PC-9 (cell line): Measurements from ENCODE around the gene ALG14. TPM values are rescaled to one million over a fixed set of nuclear protein-coding genes. Genes with fewer than 3 reads are reported as not detected.

Experiments
- BruUV-seq: library from RNA; stranded (reverse); fragments of 400-500 nt; replicated peaks from 2 replicates; lab custom pipeline; 2021; lab: Mats Ljungman, UMichigan
- CTCF ChIA-PET: fragments of 300-600 bp; sonication (Branson Sonifier 250); formaldehyde crosslinking; loops from one replicate; lab custom pipeline; 2022; ENCODE audit warnings: antibody characterized with exemption; lab: Charles Lee
- POLR2A ChIA-PET: fragments of 300-600 bp; sonication (Branson Sonifier 250); formaldehyde crosslinking; loops from one replicate; lab custom pipeline; 2022; ENCODE audit warnings: antibody characterized with exemption; ENCODE audit not compliant: unreplicated experiment; lab: Charles Lee
- DNase-seq, 2 experiments: peaks; one replicate each; pipeline versions ENCODE4 v3.0.0 to v3.0.0-alpha.2; 2015 to 2022; ENCODE audit warnings: mixed read lengths in 1 of 2
- H2AFZ ChIP-seq: fragments of 200-600 bp; sonication (generic); 2 replicates; pipeline ENCODE4 v1.8.1; 2017; ENCODE audit warnings: antibody characterized with exemption
- H3F3A ChIP-seq: fragments of 200-600 bp; sonication (generic); 2 replicates; pipeline ENCODE4 v1.8.1; 2017; ENCODE audit warnings: antibody characterized with exemption, mild to moderate bottlenecking, low read depth; ENCODE audit not compliant: insufficient read depth
- H3K27ac ChIP-seq: fragments of 200-600 bp; sonication (generic); 2 replicates; pipeline ENCODE4 v1.6.1; 2016; ENCODE audit warnings: mixed run types
- H3K27me3 ChIP-seq: fragments of 200-600 bp; sonication (generic); 2 replicates; pipeline ENCODE4 v1.6.1; 2016; ENCODE audit warnings: low read depth, mixed run types; ENCODE audit not compliant: insufficient read depth
- H3K36me3 ChIP-seq: fragments of 200-600 bp; sonication (generic); 2 replicates; pipeline ENCODE4 v1.6.1; 2016; ENCODE audit warnings: low read depth, mixed run types
- H3K4me1 ChIP-seq: fragments of 200-600 bp; sonication (generic); replicated peaks from 2 replicates; pipeline ENCODE4 v1.6.1; 2016; ENCODE audit warnings: mixed run types; ENCODE audit not compliant: insufficient read depth
- H3K4me2 ChIP-seq: fragments of 200-600 bp; sonication (generic); 2 replicates; pipeline ENCODE4 v1.6.1; 2017; ENCODE audit warnings: mixed run types
- H3K4me3 ChIP-seq: fragments of 200-600 bp; sonication (generic); 2 replicates; pipeline ENCODE4 v1.6.1; 2016; ENCODE audit warnings: mixed run types
- H3K79me2 ChIP-seq: fragments of 200-600 bp; sonication (generic); 2 replicates; pipeline ENCODE4 v1.6.1; 2017; ENCODE audit warnings: low read depth, mixed run types
- H3K9me2 ChIP-seq: fragments of 200-600 bp; sonication (generic); 2 replicates; pipeline ENCODE4 v1.8.1; 2017; ENCODE audit warnings: mild to moderate bottlenecking; ENCODE audit not compliant: insufficient read depth
- H3K9me3 ChIP-seq: fragments of 200-600 bp; sonication (generic); 2 replicates; pipeline ENCODE4 v1.8.1; 2016; ENCODE audit warnings: low read depth; ENCODE audit not compliant: insufficient read depth
- H4K20me1 ChIP-seq: fragments of 200-600 bp; sonication (generic); 2 replicates; pipeline ENCODE4 v1.8.1; 2017; ENCODE audit not compliant: insufficient read depth
- EZH2 ChIP-seq: fragments of 200-600 bp; sonication (generic); IDR thresholded peaks from 2 replicates; pipeline ENCODE4 v1.8.0; 2017; ENCODE audit warnings: antibody characterized with exemption, low read depth
- intact Hi-C: fragments of 100-400 bp; cut with micrococcal nuclease; formaldehyde crosslinking; loops from one replicate; pipeline ENCODE4 v1.10.0; 2022; ENCODE audit not compliant: unreplicated experiment
- total RNA-seq: library from RNA; stranded (reverse); gene quantifications from 2 replicates; pipeline ENCODE4 v1.2.3, GENCODE V29; 2021
- TF ChIP-seq, protein P1 (sequence below): fragments of 200-600 bp; sonication (generic); conservative IDR thresholded peaks from 2 replicates; pipeline ENCODE4 v1.6.1; 2017; ENCODE audit warnings: mixed run types, antibody characterized with exemption, mild to moderate bottlenecking, moderate library complexity

ALG14 gene
- total RNA-seq, 1 experiment from 2014 or later: 8.6 TPM

DNA sequence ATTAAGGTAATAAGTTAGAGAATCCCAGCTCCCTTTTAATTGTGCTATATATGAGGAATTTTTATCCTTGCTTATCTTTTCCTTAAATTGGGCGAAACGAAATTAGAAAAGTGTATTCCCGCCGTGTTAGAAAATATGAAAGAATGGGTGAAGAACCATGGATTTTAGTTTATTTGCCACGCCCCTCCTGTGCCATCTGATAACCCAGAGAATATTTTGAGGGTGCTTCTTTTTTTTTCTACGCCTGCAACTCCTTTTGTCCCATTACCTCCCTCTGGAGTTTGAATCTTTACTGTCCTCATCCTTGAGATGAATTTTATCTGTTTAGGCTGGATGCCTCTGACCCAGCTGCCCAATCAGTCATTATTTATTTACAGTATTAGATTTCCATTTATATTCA is 46.0 kb upstream of the ALG14 start:
- Histone ChIP-seq H3K36me3 (no peaks in the 10 kb centered on the region), H3K79me2 (peaks cover 17% of the 10 kb centered on the region), H3K4me1 (peaks cover 29% of the 10 kb centered on the region), H3K27me3 (no peaks in the 10 kb centered on the region), H3K9me3 (no peaks in the 10 kb centered on the region), H3K9me2 (no peaks in the 10 kb centered on the region), H3K27ac (no peak overlapping the region), H2AFZ (no peak overlapping the region), H3K4me3 (peak overlapping the region; percentile 83; the same call in 1 of the 2 replicates), H3K4me2 (peak overlapping the region; percentile 97), H3F3A (peaks cover 18% of the 10 kb centered on the region; the same call in 1 of the 2 replicates), H4K20me1 (no peaks in the 10 kb centered on the region)
- intact Hi-C loops: no loop called here
- CTCF ChIA-PET: interaction anchor here (1.5 kb wide), 1 partner anchor 115 kb away, joined by 13 read pairs; the partner anchor contains the start of gene RWDD3
- DNase-seq: no peak
- no TSS peak for BruUV-seq
- no peak for TF ChIP-seq EZH2
- TF ChIP-seq, protein P1, sequence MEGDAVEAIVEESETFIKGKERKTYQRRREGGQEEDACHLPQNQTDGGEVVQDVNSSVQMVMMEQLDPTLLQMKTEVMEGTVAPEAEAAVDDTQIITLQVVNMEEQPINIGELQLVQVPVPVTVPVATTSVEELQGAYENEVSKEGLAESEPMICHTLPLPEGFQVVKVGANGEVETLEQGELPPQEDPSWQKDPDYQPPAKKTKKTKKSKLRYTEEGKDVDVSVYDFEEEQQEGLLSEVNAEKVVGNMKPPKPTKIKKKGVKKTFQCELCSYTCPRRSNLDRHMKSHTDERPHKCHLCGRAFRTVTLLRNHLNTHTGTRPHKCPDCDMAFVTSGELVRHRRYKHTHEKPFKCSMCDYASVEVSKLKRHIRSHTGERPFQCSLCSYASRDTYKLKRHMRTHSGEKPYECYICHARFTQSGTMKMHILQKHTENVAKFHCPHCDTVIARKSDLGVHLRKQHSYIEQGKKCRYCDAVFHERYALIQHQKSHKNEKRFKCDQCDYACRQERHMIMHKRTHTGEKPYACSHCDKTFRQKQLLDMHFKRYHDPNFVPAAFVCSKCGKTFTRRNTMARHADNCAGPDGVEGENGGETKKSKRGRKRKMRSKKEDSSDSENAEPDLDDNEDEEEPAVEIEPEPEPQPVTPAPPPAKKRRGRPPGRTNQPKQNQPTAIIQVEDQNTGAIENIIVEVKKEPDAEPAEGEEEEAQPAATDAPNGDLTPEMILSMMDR: no peak
- POLR2A ChIA-PET: interaction anchor here (0.7 kb wide), 1 partner anchor 1413 kb away, joined by 5 read pairs; no protein-coding TSS in a partner anchor

DNA sequence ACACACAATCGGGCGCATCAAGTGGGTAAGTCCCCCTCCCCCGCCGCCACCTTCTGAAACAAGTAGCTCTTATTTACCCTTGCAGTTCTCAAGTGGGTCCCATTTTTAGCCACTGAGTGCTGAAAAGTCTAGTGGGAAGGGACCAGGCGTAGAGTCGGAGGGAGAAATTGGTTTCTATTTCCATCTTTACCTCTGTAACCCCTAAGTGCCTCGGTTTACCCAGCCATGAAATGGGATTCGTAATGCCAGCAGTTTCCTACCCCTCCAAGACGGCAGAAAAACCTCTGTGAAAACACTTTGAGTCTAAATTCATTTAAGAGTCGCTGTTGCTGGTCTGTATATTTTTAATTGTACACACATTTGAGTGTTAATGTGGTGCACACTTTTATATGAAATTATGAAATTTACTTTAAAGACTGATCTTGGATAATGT is 45.3 kb upstream of the ALG14 start:
- peaks cover 18% of the 10 kb centered on the region; the same call in 1 of the 2 replicates for H3F3A ChIP-seq
- TF ChIP-seq EZH2: no peak
- TF ChIP-seq, protein P1: no peak; the same call in 1 of the 2 replicates
- no peaks in the 10 kb centered on the region for H3K9me3 ChIP-seq
- no peaks in the 10 kb centered on the region for H3K9me2 ChIP-seq
- ChIA-PET CTCF (interaction anchor here (1.0 to 1.5 kb wide), 2 partner anchors 21 to 116 kb away, joined by 6 to 13 read pairs; partner anchors contain the start of gene RWDD3), POLR2A (interaction anchor here (0.5 kb wide), 1 partner anchor 812 kb away, joined by 4 read pairs; no protein-coding TSS in a partner anchor)
- H3K79me2 ChIP-seq: peaks cover 17% of the 10 kb centered on the region
- no peak overlapping the region for H3K27ac ChIP-seq
- DNase-seq: no peak
- peaks cover 29% of the 10 kb centered on the region for H3K4me1 ChIP-seq
- BruUV-seq: no TSS peak
- H3K4me2 ChIP-seq: peak overlapping the region; percentile 97
- no peaks in the 10 kb centered on the region for H3K36me3 ChIP-seq
- H2AFZ ChIP-seq: peak overlapping the region; percentile 98
- peak overlapping the region; percentile 83 for H3K4me3 ChIP-seq
- no peaks in the 10 kb centered on the region for H4K20me1 ChIP-seq
- intact Hi-C loops: no loop called here
- no peaks in the 10 kb centered on the region for H3K27me3 ChIP-seq

DNA sequence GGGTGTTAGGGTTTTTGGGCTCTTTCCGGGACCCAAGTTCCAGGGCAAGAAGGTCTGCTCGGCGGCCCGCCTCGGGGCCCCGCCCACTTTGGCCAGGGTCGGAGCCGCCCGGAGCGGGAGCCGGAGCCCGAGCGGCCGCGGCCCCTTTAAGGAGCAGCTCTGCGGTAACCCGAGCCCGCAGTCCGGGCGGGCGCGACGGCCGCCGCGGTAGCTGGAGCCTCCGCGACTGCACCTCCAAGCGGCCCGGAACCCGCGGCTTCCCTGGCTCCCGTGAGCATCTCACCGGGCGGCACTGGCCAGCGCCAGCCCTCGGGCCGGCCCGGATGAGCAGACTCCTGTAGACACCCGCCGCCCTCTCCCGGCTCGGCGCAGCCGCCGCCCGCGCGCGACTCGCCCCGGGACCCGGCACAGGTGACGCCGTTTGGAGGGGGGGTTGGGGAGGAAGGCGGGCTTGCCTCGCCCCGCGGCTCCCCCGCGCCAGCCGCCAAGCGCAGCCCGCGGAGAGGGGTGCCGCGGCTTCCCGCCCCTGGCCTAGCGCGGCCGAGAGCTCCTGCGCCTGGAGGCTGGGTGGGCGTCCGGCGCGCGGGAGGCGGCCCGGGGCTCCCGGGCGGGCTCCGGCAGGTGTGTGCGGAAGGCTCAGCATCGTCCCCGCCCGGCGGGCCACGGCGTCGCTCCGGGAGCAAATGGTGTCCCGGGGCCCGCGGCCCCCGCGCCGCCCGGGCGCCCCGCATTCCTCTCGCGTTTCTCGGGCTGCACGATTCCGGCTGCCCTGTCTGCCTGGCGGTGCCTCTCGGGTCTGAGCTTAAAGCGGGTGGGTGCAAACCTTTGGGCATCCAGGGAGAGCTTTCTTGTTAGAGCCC is 44.7 kb upstream of the ALG14 start, which contains the start of gene TLCD4:
TLCD4 (plus strand) TSS at position 149 of the 860 bp plus-strand sequence. CDS start 26,547 bp downstream, outside the sequence.
- Histone ChIP-seq H3K79me2 (peaks cover 17% of the 10 kb centered on the region), H3K27ac (peak within 1 kb of the TSS; percentile 23), H3K27me3 (no peaks in the 10 kb centered on the region), H3K4me2 (peak within 1 kb of the TSS; percentile 97), H3F3A (peaks cover 18% of the 10 kb centered on the region; the same call in 1 of the 2 replicates), H4K20me1 (no peaks in the 10 kb centered on the region), H2AFZ (peak within 1 kb of the TSS; percentile 98), H3K4me1 (peaks cover 29% of the 10 kb centered on the region), H3K36me3 (no peaks in the 10 kb centered on the region), H3K9me2 (no peaks in the 10 kb centered on the region), H3K9me3 (no peaks in the 10 kb centered on the region), H3K4me3 (peak within 1 kb of the TSS; percentile 83)
- intact Hi-C loops: loop anchor here (2.0 kb wide), 1 partner anchor 115 kb away; no protein-coding TSS in a partner anchor
- ChIA-PET CTCF (interaction anchor here (0.6 to 1.5 kb wide), 4 partner anchors 22 to 117 kb away, joined by 4 to 13 read pairs (median 5); partner anchors contain the start of gene RWDD3), POLR2A (interaction anchor here (0.5 to 0.7 kb wide), 4 partner anchors 44 to 812 kb away, joined by 3 to 9 read pairs (median 4); no protein-coding TSS in a partner anchor)
- TF ChIP-seq EZH2: no peak
- TF ChIP-seq, protein P1: no peak
- no TSS peak for BruUV-seq
- DNase-seq: peak; percentile 62 to 75
